DND-41 (cell line): ENCODE data around the gene SELL.
"Not testable (repeated sequence)": the region's sequence is repeated elsewhere in the genome, so short reads cannot be mapped to it uniquely, and the experiment has no call there.

Experiments
- EZH2 ChIP-seq: IDR thresholded peaks from 3 replicates; pipeline ENCODE4 v1.6.1; 2012; ENCODE audit warnings: borderline replicate concordance, low read depth, mild to moderate bottlenecking, moderate library complexity, low read length, inconsistent platforms; ENCODE audit not compliant: severe bottlenecking
- TF ChIP-seq, protein P1 (sequence below): IDR thresholded peaks from 2 replicates; pipeline ENCODE4 v1.5.1; 2012; ENCODE audit warnings: borderline replicate concordance, low read length, moderate library complexity, mild to moderate bottlenecking; ENCODE audit not compliant: poor library complexity, severe bottlenecking; ENCODE audit errors: extremely low read depth

DNA sequence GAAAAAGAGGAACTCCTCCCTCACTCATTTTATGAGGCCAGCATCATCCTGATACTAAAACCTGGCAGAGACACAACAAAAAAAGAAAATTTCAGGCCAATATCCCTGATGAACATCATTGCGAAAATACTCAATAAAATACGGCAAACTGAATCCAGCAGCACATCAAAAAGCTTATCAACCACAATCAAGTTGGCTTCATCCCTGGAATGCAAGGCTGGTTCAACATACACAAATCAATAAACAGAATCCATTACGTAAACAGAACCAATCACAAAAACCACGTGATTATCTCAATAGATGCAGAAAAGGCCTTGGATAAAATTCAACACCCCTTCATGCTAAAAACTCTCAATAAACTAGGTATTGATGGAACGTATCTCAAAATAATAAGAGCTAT lies 1.7 kb upstream of the SELL start:
- TF ChIP-seq, protein P1, sequence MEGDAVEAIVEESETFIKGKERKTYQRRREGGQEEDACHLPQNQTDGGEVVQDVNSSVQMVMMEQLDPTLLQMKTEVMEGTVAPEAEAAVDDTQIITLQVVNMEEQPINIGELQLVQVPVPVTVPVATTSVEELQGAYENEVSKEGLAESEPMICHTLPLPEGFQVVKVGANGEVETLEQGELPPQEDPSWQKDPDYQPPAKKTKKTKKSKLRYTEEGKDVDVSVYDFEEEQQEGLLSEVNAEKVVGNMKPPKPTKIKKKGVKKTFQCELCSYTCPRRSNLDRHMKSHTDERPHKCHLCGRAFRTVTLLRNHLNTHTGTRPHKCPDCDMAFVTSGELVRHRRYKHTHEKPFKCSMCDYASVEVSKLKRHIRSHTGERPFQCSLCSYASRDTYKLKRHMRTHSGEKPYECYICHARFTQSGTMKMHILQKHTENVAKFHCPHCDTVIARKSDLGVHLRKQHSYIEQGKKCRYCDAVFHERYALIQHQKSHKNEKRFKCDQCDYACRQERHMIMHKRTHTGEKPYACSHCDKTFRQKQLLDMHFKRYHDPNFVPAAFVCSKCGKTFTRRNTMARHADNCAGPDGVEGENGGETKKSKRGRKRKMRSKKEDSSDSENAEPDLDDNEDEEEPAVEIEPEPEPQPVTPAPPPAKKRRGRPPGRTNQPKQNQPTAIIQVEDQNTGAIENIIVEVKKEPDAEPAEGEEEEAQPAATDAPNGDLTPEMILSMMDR = not testable (repeated sequence)
- not testable (repeated sequence) for TF ChIP-seq EZH2
